HepG2 (cell line): ENCODE measurements around the gene TTLL1. TPM values are rescaled to one million over a fixed set of nuclear protein-coding genes. Genes with fewer than 3 reads are reported as not detected.

Experiments used
- ARHGAP35 ChIP-seq: sonication (generic); formaldehyde crosslinking; IDR thresholded peaks from 2 replicates; pipeline ENCODE4 v1.9.0; 2022; ENCODE audit warnings: mild to moderate bottlenecking, inconsistent platforms, moderate library complexity, missing genetic modification reagents, borderline replicate concordance
- ATF7 ChIP-seq, 2 experiments: fragments of 450-650 bp in 1 of 2; sonication (generic) in 1 of 2; formaldehyde crosslinking in 1 of 2; IDR thresholded peaks; 2 replicates each; pipeline versions ENCODE4 v1.4.0 to v1.6.1; 2016 to 2020; ENCODE audit warnings: antibody characterized with exemption in 1 of 2, mild to moderate bottlenecking in 1 of 2, missing genetic modification reagents in 1 of 2
- CBX1 ChIP-seq: IDR thresholded peaks from one replicate; pipeline ENCODE4 v1.6.1; 2016; ENCODE audit warnings: antibody characterized with exemption, low read depth
- CREBL2 ChIP-seq: sonication (generic); formaldehyde crosslinking; IDR thresholded peaks from 2 replicates; pipeline ENCODE4 v1.8.1; 2023; ENCODE audit warnings: missing genetic modification reagents, mild to moderate bottlenecking, borderline replicate concordance
- GTF3A ChIP-seq: sonication (generic); formaldehyde crosslinking; conservative IDR thresholded peaks from 2 replicates; pipeline ENCODE4 v1.4.0; 2020; ENCODE audit warnings: mild to moderate bottlenecking, missing genetic modification reagents
- MBNL3 ChIP-seq: fragments of 250-450 bp; sonication (Bioruptor Pico); conservative IDR thresholded peaks from 2 replicates; pipeline ENCODE4 v1.8.0; 2022; ENCODE audit warnings: mild to moderate bottlenecking, inconsistent platforms
- MNT ChIP-seq: fragments of 450-650 bp; IDR thresholded peaks from 2 replicates; pipeline ENCODE4 v1.6.1; 2016
- NFIC ChIP-seq: IDR thresholded peaks from 2 replicates; pipeline ENCODE4 v1.6.1; 2012; ENCODE audit warnings: mild to moderate bottlenecking, low read length, inconsistent platforms
- NKX3-1 ChIP-seq: sonication (generic); formaldehyde crosslinking; IDR thresholded peaks from 2 replicates; pipeline ENCODE4 v1.5.0; 2020; ENCODE audit warnings: missing genetic modification reagents
- NR2F2 ChIP-seq: IDR thresholded peaks from 2 replicates; pipeline ENCODE4 v1.6.1; 2012; ENCODE audit warnings: low read depth, inconsistent platforms, borderline replicate concordance
- PRDM15 ChIP-seq: sonication (generic); formaldehyde crosslinking; IDR thresholded peaks from 2 replicates; pipeline ENCODE4 v1.4.0; 2020; ENCODE audit warnings: missing genetic modification reagents
- SIN3A ChIP-seq: IDR thresholded peaks from 2 replicates; pipeline ENCODE4 v1.6.1; 2011; ENCODE audit warnings: low read depth, mild to moderate bottlenecking, control low read depth, low read length, borderline replicate concordance
- TFDP1 ChIP-seq: IDR thresholded peaks from 2 replicates; pipeline ENCODE4 v1.6.1; 2016; ENCODE audit warnings: missing compliant biosample characterization, missing genetic modification reagents, borderline replicate concordance
- XRCC5 ChIP-seq: fragments of 200-400 bp; formaldehyde crosslinking; optimal IDR thresholded peaks from 2 replicates; pipeline ENCODE3; 2017; ENCODE audit warnings: mild to moderate bottlenecking, low read length
- ZFP82 ChIP-seq: sonication (generic); formaldehyde crosslinking; IDR thresholded peaks from 2 replicates; pipeline ENCODE4 v1.5.1; 2020; ENCODE audit warnings: mild to moderate bottlenecking, missing genetic modification reagents, borderline replicate concordance
- ZMYM4 ChIP-seq: sonication (generic); formaldehyde crosslinking; IDR thresholded peaks from 2 replicates; pipeline ENCODE4 v1.8.1; 2023; ENCODE audit warnings: mild to moderate bottlenecking, missing genetic modification reagents
- ZNF275 ChIP-seq: sonication (generic); formaldehyde crosslinking; IDR thresholded peaks from 2 replicates; pipeline ENCODE4 v1.8.0; 2022; ENCODE audit warnings: missing genetic modification reagents, mild to moderate bottlenecking, inconsistent platforms, borderline replicate concordance
- ZNF432 ChIP-seq: sonication (generic); formaldehyde crosslinking; IDR thresholded peaks from 2 replicates; pipeline ENCODE4 v1.5.0; 2020; ENCODE audit warnings: missing genetic modification reagents, mild to moderate bottlenecking, borderline replicate concordance
- ZNF580 ChIP-seq: IDR thresholded peaks from 2 replicates; pipeline ENCODE4 v1.6.1; 2016; ENCODE audit warnings: low read depth, borderline replicate concordance
- ZNF761 ChIP-seq: sonication (generic); formaldehyde crosslinking; conservative IDR thresholded peaks from 2 replicates; pipeline ENCODE4 v1.4.0; 2020; ENCODE audit warnings: mild to moderate bottlenecking, missing genetic modification reagents
- ZNF788 ChIP-seq: sonication (generic); formaldehyde crosslinking; IDR thresholded peaks from 2 replicates; pipeline ENCODE4 v1.5.0; 2020; ENCODE audit warnings: mild to moderate bottlenecking, missing genetic modification reagents, borderline replicate concordance
- polyA plus RNA-seq, 8 experiments: library from polyadenylated mRNA; depleted of rRNA in 3 of 8; stranded (reverse) in 7 of 8; unstranded in 1 of 8; fragments of >200 nt; fragmentation: Illumina TruSeq in 4 of 8; extraction: Trizol in 4 of 8; gene quantifications; 2 replicates each; pipeline versions ENCODE4 v1.2.1 to v1.2.3, GENCODE V29; 2011 to 2016; ENCODE audit warnings: low read depth in 4 of 8, missing spikeins in 1 of 8, mixed read lengths in 1 of 8; ENCODE audit not compliant: insufficient read depth in 1 of 8
- total RNA-seq, 5 experiments: library from RNA; depleted of rRNA; stranded (reverse); fragments of >200 nt; fragmentation: Illumina TruSeq; extraction: Trizol; gene quantifications; 2 replicates each; pipeline ENCODE4 v1.2.3, GENCODE V29; 2016; ENCODE audit warnings: low read depth in 1 of 5

Gene TTLL1
- total and polyA plus RNA-seq, 2 of the 13 experiments (the other 11 are each of a cell fraction or from before 2014, with no cell fraction given) = 1.6 to 5.3 TPM

GRCh38 chr22:42993651-42994275 is 95.4 kb downstream of the TTLL1 start (continued):
- TF ChIP-seq ZNF275 (CRISPR knock-in tag) (no peak), NFIC (no peak), PRDM15 (CRISPR knock-in tag) (peak; percentile 46; the same call in 1 of the 2 replicates), ZNF580 (no peak), ZNF432 (no peak), SIN3A (no peak), NR2F2 (no peak), ZNF788 (CRISPR knock-in tag) (no peak; the same call in 1 of the 2 replicates), ZFP82 (CRISPR knock-in tag) (no peak), GTF3A (CRISPR knock-in tag) (no peak), MBNL3 (no peak), ZNF761 (CRISPR knock-in tag) (0 out of 2 replicates have a peak, but pooled peaks have one; percentile 15), CBX1 (no peak), MNT (no peak), TFDP1 (CRISPR knock-in tag) (peak; percentile 18; the same call in 1 of the 2 replicates), ARHGAP35 (CRISPR knock-in tag) (no peak), ATF7 (IDR thresholded peaks at IDR 0.05) (no peak), ATF7 (CRISPR knock-in tag; IDR thresholded peaks at IDR 0.05) (peak; percentile 68; the same call in 1 of the 2 replicates), CREBL2 (CRISPR knock-in tag) (0 out of 2 replicates have a peak, but pooled peaks have one; percentile 29), ZMYM4 (CRISPR knock-in tag) (no peak), XRCC5 (peak; percentile 50), NKX3-1 (CRISPR knock-in tag) (peak; percentile 68; the same call in 1 of the 2 replicates)
